GM15510 (cell line): Measurements from ENCODE around the gene PDK2.

Experiments
- POLR2A ChIP-seq: IDR thresholded peaks from 3 replicates; pipeline ENCODE4 v1.6.1; 2011; ENCODE audit warnings: borderline replicate concordance; ENCODE audit not compliant: insufficient read length; ENCODE audit errors: extremely low read depth

PDK2 gene

DNA sequence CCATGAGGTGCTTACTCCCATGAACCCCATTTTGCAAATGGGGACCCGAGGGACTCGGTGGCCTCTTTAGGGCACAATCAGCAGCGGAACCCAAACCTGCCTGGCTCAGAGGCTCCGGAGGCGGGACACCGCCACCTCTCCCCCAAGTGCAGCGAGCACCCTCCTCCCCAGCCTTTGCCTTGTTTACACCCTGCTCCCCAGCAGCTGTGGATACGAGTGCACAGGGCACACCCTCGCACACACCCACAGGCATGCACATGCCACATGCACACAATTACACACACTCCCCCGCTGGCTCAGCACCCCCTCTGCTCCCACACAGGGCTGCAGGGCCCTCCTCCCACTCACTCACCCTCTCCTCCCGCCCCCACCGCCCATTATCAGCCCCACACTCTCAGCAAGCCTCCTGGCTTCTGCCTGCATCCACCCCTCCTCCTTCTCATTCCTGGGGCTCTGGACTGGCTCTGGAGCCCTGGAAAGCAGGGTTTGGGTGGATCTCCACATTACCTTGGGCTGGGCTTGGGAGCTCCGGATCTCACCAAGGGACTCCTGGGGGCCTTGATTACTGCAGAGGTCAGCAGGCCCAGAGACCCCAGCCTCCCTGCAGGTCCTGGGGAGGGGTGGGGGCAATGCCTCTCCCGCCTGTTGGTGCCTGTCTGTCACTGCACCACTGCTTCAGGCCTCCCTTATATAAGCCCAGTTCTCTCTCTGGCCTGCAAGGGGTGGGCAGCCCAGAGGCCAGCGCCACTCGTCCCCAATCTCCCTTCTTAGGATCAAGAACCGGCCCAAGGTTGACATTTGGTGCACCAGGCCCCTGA is 6.4 kb downstream of the PDK2 start:
- TF ChIP-seq POLR2A: no peak

DNA sequence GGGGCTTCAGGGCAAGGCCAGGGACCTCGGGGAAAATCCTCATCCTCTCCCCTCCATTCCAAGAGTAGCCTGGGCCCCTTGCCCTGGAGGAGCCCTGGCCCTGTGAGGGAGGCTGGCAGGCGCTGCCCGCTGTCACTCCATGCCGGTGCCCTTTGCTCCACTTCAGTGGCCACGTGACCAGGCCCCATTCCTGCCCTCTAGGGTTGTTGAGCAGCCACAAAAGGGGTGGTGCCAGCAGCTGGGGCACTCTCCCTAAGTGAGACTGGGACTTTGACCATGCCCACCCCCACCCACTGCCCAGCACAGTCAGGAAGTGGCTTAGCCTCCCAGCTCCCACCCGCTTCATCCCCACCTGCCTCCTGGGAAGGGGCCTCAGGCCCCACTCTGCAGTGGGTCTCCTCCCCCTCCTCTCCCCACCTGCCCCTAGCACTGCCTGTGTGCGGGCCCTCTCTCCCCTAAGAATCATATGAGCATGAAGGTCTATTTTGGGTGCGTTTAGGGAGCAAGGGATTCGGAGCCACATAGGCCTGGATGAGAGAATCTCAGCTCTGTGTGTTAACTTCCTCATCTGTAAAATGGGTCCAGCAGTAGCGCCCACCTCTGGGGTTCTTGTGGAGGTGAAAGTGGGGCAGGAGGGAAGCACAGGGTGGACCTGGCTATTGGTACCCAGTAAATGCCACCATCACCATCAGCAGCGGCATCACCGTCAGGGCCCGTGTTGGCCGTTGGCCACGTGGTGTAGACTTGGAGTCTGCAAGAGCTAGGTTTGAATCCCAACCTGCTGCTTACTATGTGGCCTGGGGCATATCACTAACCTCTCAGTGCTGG is 7.2 kb downstream of the PDK2 start:
- TF ChIP-seq POLR2A: no peak

GRCh38 chr17:50103252-50103651 is 8.1 kb downstream of the PDK2 start:
- TF ChIP-seq POLR2A: no peak

GRCh38 chr17:50103941-50104340 is 8.8 kb downstream of the PDK2 start:
- TF ChIP-seq POLR2A: no peak

GRCh38 chr17:50105811-50106210 is 10.7 kb downstream of the PDK2 start:
- TF ChIP-seq POLR2A: no peak

- no peak for TF ChIP-seq POLR2A
These were observed 11.4 kb downstream of the PDK2 start for GRCh38 chr17:50106393-50107131.

DNA sequence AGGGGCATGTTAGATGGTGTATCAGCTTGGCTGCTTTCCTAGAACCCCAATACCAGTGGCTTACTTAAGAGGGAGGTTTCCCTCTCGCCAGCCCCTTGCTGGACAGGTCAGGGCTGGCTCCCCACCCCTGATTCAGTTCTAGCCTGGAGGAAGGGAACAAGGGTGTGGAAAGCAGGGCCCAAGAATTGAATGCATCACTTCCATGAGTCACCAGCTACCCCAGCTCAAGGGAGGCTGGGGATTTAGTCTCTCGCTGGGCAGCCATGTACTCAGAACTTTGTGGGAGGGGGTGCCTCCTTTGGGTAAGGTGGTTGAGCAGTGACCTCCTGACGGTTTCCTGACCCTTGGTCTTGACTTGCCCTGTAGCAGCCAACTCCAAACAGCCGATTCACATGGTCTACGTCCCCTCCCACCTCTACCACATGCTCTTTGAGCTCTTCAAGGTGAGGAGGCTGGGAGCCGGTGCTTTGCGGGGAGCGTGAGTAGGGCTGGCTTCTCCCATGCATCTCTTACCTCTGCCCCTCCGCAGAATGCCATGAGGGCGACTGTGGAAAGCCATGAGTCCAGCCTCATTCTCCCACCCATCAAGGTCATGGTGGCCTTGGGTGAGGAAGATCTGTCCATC is 12.8 kb downstream of the PDK2 start:
- no peak for TF ChIP-seq POLR2A

DNA sequence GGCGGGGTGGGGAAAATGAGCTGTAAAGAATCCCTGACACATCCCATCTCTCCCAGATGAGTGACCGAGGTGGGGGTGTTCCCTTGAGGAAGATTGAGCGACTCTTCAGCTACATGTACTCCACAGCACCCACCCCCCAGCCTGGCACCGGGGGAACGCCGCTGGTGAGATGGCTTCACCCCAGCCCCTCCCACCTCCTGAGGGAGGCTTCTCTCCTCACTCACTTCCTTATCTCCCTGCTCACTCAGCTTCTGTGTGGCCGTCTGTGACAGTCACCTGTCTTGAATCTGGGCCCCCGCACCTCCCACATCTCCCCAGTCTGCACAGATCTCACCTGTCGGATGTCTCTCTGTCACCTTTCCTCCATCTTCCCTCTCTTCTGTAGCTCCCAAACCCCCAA is 13.4 kb downstream of the PDK2 start:
- no peak for TF ChIP-seq POLR2A

DNA sequence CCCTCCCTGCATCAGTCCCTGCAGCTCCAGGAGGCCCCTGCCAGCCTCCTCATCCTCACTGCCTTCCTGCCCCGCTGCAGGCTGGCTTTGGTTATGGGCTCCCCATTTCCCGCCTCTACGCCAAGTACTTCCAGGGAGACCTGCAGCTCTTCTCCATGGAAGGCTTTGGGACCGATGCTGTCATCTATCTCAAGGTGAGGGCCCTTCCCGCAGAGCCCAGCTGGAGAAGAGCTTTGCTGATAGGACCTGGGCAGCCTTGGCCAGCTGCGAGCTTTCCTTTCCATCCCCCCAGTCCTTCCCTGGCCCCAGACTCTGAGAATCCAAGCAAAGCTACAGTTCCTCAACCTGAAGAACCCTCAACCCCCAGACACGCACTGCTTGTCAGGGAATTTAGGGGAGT is 14.1 kb downstream of the PDK2 start:
- TF ChIP-seq POLR2A: no peak

- TF ChIP-seq POLR2A: no peak
These were observed 14.6 kb downstream of the PDK2 start for GRCh38 chr17:50109785-50110184.

GRCh38 chr17:50110591-50111349 is 15.6 kb downstream of the PDK2 start:
- TF ChIP-seq POLR2A: no peak

- no peak for TF ChIP-seq POLR2A
These were observed 16.8 kb downstream of the PDK2 start for GRCh38 chr17:50111673-50112655.

- no peak for TF ChIP-seq POLR2A
These were observed 17.5 kb downstream of the PDK2 start for GRCh38 chr17:50112694-50113093.
